Measurements from ENCODE around the gene PDGFRB. TPM values are rescaled to one million over a fixed set of nuclear protein-coding genes. Genes with fewer than 3 reads are reported as not detected.

The PDGFRB gene
- total and polyA plus RNA-seq, 9 of the 15 experiments (the other 6 are each of a cell fraction or from before 2014, with no cell fraction given): 0.01 to 1.5 (median 0.09) TPM; not detected in 3

DNA sequence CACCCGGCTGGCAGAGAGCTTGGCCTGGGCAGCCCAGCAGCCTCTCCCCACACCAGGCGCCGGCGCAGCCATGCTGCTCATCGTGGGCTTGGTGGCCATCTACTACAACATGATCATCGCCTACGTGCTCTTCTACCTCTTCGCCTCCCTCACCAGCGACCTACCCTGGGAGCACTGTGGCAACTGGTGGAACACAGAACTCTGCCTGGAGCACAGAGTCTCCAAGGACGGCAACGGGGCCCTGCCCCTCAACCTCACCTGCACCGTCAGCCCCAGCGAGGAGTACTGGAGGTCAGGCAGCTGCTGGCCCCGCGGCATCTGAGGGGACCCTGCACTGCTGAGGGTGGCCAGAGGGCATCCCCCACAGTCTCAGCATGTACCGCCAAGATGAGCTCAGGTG is 41.3 kb upstream of the PDGFRB start (continued):
- TF ChIP-seq FOXM1 (IDR thresholded peaks at IDR 0.05; ENCODE audit: low read depth) (no peak), FOXM1 (CRISPR knock-in tag; IDR thresholded peaks at IDR 0.05; ENCODE audit: low read depth) (no peak), CBX2 (IDR thresholded peaks at IDR 0.05; ENCODE audit: insufficient read depth, low read length, poor library complexity, severe bottlenecking) (no peak)

DNA sequence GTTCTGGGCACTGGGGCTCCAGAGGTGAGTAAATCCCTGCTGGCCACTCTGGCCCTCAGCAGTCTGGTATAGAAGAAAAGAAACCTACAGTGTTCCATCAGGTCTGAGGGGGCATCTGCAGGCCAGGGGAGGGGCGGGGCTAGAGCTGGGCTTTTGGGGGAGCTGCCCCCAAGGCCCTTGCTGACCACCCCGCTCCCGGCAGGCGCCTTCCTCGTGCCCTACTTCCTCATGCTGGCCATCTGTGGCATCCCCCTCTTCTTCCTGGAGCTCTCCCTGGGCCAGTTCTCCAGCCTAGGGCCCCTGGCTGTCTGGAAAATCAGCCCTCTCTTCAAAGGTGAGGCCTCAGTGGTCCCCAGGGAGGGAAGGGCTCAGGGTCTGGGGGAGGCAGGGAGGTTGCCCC is 40.9 kb upstream of the PDGFRB start:
- no peak overlapping the region for H3K4me2 ChIP-seq (ENCODE audit: insufficient read depth, low read length)
- ChIA-PET CTCF (ENCODE audit: low intra/inter-chr PET ratio) (no interaction called here), POLR2A (interaction anchor here (0.6 to 1.6 kb wide), 4 partner anchors 8 to 57 kb away, joined by 3 to 4 read pairs (median 3); no protein-coding TSS in a partner anchor)
- ATAC-seq: no peak
- peaks cover 0 to 6% of the 10 kb centered on the region in 2 experiments; a peak in 1 of 5 replicates for H3K4me1 ChIP-seq (replicated peaks in 1 of 2; ENCODE audit: control insufficient read depth in 2 of 2, insufficient read depth in 2 of 2, low read length in 2 of 2)
- in situ Hi-C loops (cut with MboI) (no loop called here), intact Hi-C loops (cut with micrococcal nuclease) (no loop called here)
- no peaks in the 10 kb centered on the region for H3K36me3 ChIP-seq (ENCODE audit: control insufficient read depth, insufficient read depth, low read length)
- 0 out of 2 replicates have a peak, but pooled peaks cover 4% of the 10 kb centered on the region for H4K20me1 ChIP-seq (replicated peaks; ENCODE audit: control insufficient read depth, insufficient read depth, low read length)
- H3K27ac ChIP-seq (ENCODE audit: extremely low read depth, low read depth, low read length): no peak overlapping the region
- H3K27me3 ChIP-seq (ENCODE audit: control insufficient read depth in 2 of 2, insufficient read depth in 2 of 2, low read length in 2 of 2): peaks cover 36 to 78% of the 10 kb centered on the region in 2 experiments
- no peaks in the 10 kb centered on the region for H3K9me3 ChIP-seq (replicated peaks; ENCODE audit: control insufficient read depth, insufficient read depth, low read depth, low read length)
- H2AFZ ChIP-seq (ENCODE audit: low read depth, low read length): no peak overlapping the region
- no peak overlapping the region for H3K4me3 ChIP-seq
- H3K79me2 ChIP-seq (ENCODE audit: control insufficient read depth, insufficient read depth, low read length): no peaks in the 10 kb centered on the region
- no peak overlapping the region for H3K9ac ChIP-seq (ENCODE audit: insufficient read depth in 1 of 2, low read depth in 2 of 2, low read length in 2 of 2)
- FAIRE-seq: no peak
- H3K9me1 ChIP-seq (ENCODE audit: control insufficient read depth, insufficient read depth, low read length): no peaks in the 10 kb centered on the region
- WGBS (ENCODE audit: insufficient coverage, low coverage, missing lambda C conversion rate): 0% methylated on average over 3 of the region's 5 CpGs
- BruUV-seq (replicated peaks): no TSS peak
- DNase-seq (ENCODE audit: extremely low read depth in 1 of 4, low spot score in 3 of 4): no peak
- TF ChIP-seq HDAC6 (IDR thresholded peaks at IDR 0.05; ENCODE audit: low read depth, low read length) (no peak), SAFB (IDR thresholded peaks at IDR 0.05; ENCODE audit: borderline replicate concordance, low read depth, low read length) (no peak), NFYB (IDR thresholded peaks at IDR 0.05; ENCODE audit: extremely low read depth, insufficient read length) (no peak), XRCC3 (IDR thresholded peaks at IDR 0.05) (no peak), SREBF2 (CRISPR knock-in tag; IDR thresholded peaks at IDR 0.05) (no peak)
- TF ChIP-seq, protein P1, sequence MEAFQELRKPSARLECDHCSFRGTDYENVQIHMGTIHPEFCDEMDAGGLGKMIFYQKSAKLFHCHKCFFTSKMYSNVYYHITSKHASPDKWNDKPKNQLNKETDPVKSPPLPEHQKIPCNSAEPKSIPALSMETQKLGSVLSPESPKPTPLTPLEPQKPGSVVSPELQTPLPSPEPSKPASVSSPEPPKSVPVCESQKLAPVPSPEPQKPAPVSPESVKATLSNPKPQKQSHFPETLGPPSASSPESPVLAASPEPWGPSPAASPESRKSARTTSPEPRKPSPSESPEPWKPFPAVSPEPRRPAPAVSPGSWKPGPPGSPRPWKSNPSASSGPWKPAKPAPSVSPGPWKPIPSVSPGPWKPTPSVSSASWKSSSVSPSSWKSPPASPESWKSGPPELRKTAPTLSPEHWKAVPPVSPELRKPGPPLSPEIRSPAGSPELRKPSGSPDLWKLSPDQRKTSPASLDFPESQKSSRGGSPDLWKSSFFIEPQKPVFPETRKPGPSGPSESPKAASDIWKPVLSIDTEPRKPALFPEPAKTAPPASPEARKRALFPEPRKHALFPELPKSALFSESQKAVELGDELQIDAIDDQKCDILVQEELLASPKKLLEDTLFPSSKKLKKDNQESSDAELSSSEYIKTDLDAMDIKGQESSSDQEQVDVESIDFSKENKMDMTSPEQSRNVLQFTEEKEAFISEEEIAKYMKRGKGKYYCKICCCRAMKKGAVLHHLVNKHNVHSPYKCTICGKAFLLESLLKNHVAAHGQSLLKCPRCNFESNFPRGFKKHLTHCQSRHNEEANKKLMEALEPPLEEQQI (IDR thresholded peaks at IDR 0.05): no peak
- TF ChIP-seq, protein P2, sequence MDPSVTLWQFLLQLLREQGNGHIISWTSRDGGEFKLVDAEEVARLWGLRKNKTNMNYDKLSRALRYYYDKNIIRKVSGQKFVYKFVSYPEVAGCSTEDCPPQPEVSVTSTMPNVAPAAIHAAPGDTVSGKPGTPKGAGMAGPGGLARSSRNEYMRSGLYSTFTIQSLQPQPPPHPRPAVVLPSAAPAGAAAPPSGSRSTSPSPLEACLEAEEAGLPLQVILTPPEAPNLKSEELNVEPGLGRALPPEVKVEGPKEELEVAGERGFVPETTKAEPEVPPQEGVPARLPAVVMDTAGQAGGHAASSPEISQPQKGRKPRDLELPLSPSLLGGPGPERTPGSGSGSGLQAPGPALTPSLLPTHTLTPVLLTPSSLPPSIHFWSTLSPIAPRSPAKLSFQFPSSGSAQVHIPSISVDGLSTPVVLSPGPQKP (CRISPR knock-in tag; IDR thresholded peaks at IDR 0.05): no peak
- TF ChIP-seq, protein P3, sequence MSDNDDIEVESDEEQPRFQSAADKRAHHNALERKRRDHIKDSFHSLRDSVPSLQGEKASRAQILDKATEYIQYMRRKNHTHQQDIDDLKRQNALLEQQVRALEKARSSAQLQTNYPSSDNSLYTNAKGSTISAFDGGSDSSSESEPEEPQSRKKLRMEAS (CRISPR knock-in tag; IDR thresholded peaks at IDR 0.05): no peak
- TF ChIP-seq, protein P4, sequence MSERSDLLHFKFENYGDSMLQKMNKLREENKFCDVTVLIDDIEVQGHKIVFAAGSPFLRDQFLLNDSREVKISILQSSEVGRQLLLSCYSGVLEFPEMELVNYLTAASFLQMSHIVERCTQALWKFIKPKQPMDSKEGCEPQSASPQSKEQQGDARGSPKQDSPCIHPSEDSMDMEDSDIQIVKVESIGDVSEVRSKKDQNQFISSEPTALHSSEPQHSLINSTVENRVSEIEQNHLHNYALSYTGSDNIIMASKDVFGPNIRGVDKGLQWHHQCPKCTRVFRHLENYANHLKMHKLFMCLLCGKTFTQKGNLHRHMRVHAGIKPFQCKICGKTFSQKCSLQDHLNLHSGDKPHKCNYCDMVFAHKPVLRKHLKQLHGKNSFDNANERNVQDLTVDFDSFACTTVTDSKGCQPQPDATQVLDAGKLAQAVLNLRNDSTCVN (CRISPR knock-in tag; IDR thresholded peaks at IDR 0.05): no peak
